HTR-8/SVneo (cell line): Measurements from ENCODE around the gene RBM33.
"Not testable (repeated sequence)": the region's sequence is repeated elsewhere in the genome, so short reads cannot be mapped to it uniquely, and the experiment has no call there.

ENCODE experiments used
- DNase-seq: peaks from one replicate; pipeline ENCODE4 v3.0.0; 2011; ENCODE audit warnings: low spot score, mixed read lengths; ENCODE audit not compliant: insufficient read length
- FAIRE-seq: peaks from 2 replicates; lab custom pipeline; 2011; peaks lifted over from hg19 to GRCh38; lab: Jason Lieb, UNC

RBM33 gene

GRCh38 chr7:155814316-155815276, 170.1 kb downstream of the RBM33 start:
- FAIRE-seq, result no peak
- DNase-seq, result no peak

- peak; percentile 69 for DNase-seq
- FAIRE-seq, result no peak
Measured at GRCh38 chr7:155815332-155816191, 171.1 kb downstream of the RBM33 start.

- DNase-seq (no peak), FAIRE-seq (no peak)
Measured at GRCh38 chr7:155816192-155816508, 171.7 kb downstream of the RBM33 start.

- FAIRE-seq (no peak), DNase-seq (no peak)
Measured at GRCh38 chr7:155816996-155817395, 172.5 kb downstream of the RBM33 start.

GRCh38 chr7:155817515-155817914, 173.1 kb downstream of the RBM33 start:
- not testable (repeated sequence) for FAIRE-seq, DNase-seq

- no peak for DNase-seq
- FAIRE-seq, result no peak
Measured at GRCh38 chr7:155818154-155818819, 173.8 kb downstream of the RBM33 start.

- FAIRE-seq (no peak), DNase-seq (no peak)
Measured at GRCh38 chr7:155818820-155819168, 174.3 kb downstream of the RBM33 start.

- FAIRE-seq (no peak), DNase-seq (no peak)
Measured at GRCh38 chr7:155819186-155819585, 174.7 kb downstream of the RBM33 start.

- no peak for FAIRE-seq
- DNase-seq, result no peak
Measured at GRCh38 chr7:155820246-155820645, 175.8 kb downstream of the RBM33 start.

GRCh38 chr7:155820788-155821187, 176.3 kb downstream of the RBM33 start:
- DNase-seq (no peak), FAIRE-seq (no peak)

GRCh38 chr7:155821851-155822250, 177.4 kb downstream of the RBM33 start:
- FAIRE-seq (no peak), DNase-seq (no peak)

- FAIRE-seq (no peak), DNase-seq (no peak)
Measured at GRCh38 chr7:155824227-155824886, 179.9 kb downstream of the RBM33 start.

- DNase-seq, result no peak
- no peak for FAIRE-seq
Measured at GRCh38 chr7:155825336-155825735, 180.9 kb downstream of the RBM33 start.

- no peak for FAIRE-seq
- no peak for DNase-seq
Measured at GRCh38 chr7:155829796-155830470, 185.5 kb downstream of the RBM33 start.
